ENCODE data around the gene SEMA3F. TPM values are rescaled to one million over a fixed set of nuclear protein-coding genes. Genes with fewer than 3 reads are reported as not detected.

SEMA3F gene
- total and polyA plus RNA-seq, 2 of the 4 experiments (the other 2 are of a cell fraction) = 7.3 to 23.3 TPM

DNA sequence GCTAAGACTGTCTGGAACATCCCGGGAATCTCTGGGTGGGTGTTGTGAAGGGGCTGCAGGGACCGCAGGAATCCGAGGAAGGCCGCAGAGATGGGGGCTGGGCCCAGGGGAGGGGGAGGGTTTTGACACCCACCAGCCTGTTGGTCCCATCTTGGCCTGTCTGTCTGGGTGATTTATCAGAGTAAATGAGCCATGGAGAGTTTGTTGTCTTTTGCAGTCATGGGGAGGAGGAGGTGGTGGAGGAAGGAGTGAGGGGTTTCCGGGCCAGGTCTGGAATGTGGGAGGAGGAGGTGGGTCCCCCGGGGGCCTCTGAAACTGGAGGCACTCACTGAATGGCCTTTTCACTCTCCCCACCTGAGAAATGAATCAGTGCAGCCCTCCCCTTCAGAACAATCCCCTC lies 11.5 kb downstream of the SEMA3F start (continued):
- TF ChIP-seq MXI1 (IDR thresholded peaks at IDR 0.05; ENCODE audit: borderline replicate concordance, low read depth, low read length) = no peak
- TF ChIP-seq, protein P1, sequence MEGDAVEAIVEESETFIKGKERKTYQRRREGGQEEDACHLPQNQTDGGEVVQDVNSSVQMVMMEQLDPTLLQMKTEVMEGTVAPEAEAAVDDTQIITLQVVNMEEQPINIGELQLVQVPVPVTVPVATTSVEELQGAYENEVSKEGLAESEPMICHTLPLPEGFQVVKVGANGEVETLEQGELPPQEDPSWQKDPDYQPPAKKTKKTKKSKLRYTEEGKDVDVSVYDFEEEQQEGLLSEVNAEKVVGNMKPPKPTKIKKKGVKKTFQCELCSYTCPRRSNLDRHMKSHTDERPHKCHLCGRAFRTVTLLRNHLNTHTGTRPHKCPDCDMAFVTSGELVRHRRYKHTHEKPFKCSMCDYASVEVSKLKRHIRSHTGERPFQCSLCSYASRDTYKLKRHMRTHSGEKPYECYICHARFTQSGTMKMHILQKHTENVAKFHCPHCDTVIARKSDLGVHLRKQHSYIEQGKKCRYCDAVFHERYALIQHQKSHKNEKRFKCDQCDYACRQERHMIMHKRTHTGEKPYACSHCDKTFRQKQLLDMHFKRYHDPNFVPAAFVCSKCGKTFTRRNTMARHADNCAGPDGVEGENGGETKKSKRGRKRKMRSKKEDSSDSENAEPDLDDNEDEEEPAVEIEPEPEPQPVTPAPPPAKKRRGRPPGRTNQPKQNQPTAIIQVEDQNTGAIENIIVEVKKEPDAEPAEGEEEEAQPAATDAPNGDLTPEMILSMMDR (conservative IDR thresholded peaks at IDR 0.05; ENCODE audit: low read depth, low read length) = no peak
- no peak for TF ChIP-seq NFE2L2 (IDR thresholded peaks at IDR 0.05; ENCODE audit: low read depth, low read length)
- TF ChIP-seq MAFK (IDR thresholded peaks at IDR 0.05; ENCODE audit: low read depth, low read length) = no peak
